BJ (cell line): Measurements from ENCODE around the gene STOX2. TPM values are rescaled to one million over a fixed set of nuclear protein-coding genes. Genes with fewer than 3 reads are reported as not detected.
A peak's percentile ranks its signal among the peaks of the same experiment; 100 is the strongest.

Experiments used
- CTCF ChIA-PET: fragments of 350-600 bp; formaldehyde crosslinking; extraction: SDS; loops from one replicate; lab custom pipeline; 2021; ENCODE audit warnings: antibody characterized with exemption, inconsistent platforms; lab: Yijun Ruan, JAX
- POLR2A ChIA-PET: fragments of 300-600 bp; sonication (Branson Sonifier 250); formaldehyde crosslinking; extraction: SDS; loops from one replicate; lab custom pipeline; 2021; ENCODE audit warnings: antibody characterized with exemption; lab: Charles Lee
- DNase-seq: peaks from one replicate; pipeline ENCODE4 v3.0.0-alpha.2; 2011; ENCODE audit warnings: low read depth
- H3K27me3 ChIP-seq: 2 replicates; pipeline ENCODE4 v1.6.0; 2011; ENCODE audit warnings: low read length; ENCODE audit not compliant: control insufficient read depth, insufficient read depth
- H3K36me3 ChIP-seq: 2 replicates; pipeline ENCODE4 v1.5.1; 2011; ENCODE audit warnings: low read length; ENCODE audit not compliant: control insufficient read depth, insufficient read depth
- H3K4me3 ChIP-seq: 2 replicates; pipeline ENCODE4 v1.5.1; 2011; ENCODE audit warnings: low read depth, mild to moderate bottlenecking, control low read depth, low read length
- polyA plus RNA-seq: library from polyadenylated mRNA; depleted of rRNA; stranded (reverse); fragments of >200 nt; gene quantifications from 2 replicates; pipeline ENCODE4 v1.2.3, GENCODE V29; 2011
- TF ChIP-seq, protein P1 (sequence below): IDR thresholded peaks from 2 replicates; pipeline ENCODE4 v1.5.1; 2011; ENCODE audit warnings: low read depth, mild to moderate bottlenecking, control low read depth, inconsistent platforms, low read length, moderate library complexity; ENCODE audit not compliant: insufficient read depth

Gene STOX2
- polyA plus RNA-seq, 1 experiment: 0.27 TPM

DNA sequence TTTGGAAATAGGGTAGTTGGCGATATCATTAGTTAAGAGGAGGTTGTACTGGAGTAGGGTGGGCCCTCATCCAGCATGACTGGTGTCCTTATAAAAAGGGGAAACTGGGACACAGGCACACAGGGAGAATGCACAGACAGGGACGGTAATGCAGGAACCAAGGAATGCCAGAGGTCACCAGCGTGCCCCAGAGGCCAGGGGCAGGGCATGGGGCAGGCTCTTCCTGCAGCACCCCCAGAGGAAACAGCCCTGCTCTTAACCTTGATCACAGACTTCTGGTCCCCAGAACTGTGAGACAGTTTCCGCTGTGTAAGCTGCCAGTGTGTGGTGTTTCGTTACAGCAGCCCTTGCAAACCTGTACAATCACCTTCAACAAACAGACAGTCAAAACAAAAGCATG is 15.9 kb upstream of the STOX2 start:
- H3K27me3 ChIP-seq: no peaks in the 10 kb centered on the region
- ChIA-PET CTCF (no interaction called here), POLR2A (no interaction called here)
- no peaks in the 10 kb centered on the region for H3K36me3 ChIP-seq
- TF ChIP-seq, protein P1, sequence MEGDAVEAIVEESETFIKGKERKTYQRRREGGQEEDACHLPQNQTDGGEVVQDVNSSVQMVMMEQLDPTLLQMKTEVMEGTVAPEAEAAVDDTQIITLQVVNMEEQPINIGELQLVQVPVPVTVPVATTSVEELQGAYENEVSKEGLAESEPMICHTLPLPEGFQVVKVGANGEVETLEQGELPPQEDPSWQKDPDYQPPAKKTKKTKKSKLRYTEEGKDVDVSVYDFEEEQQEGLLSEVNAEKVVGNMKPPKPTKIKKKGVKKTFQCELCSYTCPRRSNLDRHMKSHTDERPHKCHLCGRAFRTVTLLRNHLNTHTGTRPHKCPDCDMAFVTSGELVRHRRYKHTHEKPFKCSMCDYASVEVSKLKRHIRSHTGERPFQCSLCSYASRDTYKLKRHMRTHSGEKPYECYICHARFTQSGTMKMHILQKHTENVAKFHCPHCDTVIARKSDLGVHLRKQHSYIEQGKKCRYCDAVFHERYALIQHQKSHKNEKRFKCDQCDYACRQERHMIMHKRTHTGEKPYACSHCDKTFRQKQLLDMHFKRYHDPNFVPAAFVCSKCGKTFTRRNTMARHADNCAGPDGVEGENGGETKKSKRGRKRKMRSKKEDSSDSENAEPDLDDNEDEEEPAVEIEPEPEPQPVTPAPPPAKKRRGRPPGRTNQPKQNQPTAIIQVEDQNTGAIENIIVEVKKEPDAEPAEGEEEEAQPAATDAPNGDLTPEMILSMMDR: no peak
- DNase-seq: no peak
- no peak overlapping the region for H3K4me3 ChIP-seq

DNA sequence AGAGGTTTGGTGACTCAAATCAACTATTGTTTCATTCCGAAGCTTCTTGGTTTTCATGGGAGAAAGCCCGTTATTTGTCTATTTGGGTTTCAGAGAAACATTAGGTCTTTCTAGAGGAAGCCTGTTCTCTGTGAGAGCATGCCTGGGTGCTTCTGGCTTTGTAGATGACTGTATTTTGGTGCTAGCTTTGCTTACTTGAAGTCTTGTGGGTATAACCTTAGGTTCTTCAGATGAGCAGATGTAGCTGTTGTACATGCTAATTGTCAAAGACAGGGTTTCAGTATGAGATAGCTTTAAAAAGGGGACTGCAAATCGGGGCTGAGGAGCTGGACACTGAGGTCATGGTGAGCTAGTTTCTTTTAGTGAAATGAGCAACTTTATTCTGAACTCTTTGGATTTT is 7.9 kb upstream of the STOX2 start:
- Histone ChIP-seq H3K27me3 (no peaks in the 10 kb centered on the region), H3K4me3 (no peak overlapping the region), H3K36me3 (no peaks in the 10 kb centered on the region)
- TF ChIP-seq, protein P1: no peak
- ChIA-PET POLR2A (no interaction called here), CTCF (no interaction called here)
- no peak for DNase-seq

DNA sequence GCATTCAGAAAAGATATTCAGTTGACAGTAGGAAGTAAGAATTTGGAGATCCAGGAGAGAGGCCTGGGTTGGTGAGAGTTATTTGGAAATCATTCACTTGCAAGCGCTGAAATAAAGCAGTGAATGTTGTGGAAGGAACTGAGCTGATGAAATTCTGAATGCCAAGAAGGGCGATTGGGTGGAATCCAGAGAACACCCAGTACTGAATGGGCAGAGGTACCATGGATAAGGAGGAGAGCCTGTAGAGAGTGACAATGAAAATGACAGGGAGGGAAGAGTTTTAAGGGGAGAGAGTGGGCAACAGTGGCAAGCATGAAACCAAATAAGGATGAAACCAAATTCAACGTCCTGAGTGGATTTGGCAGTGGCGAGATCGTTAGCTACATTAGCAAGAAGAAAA is 6.7 kb upstream of the STOX2 start:
- Histone ChIP-seq H3K27me3 (no peaks in the 10 kb centered on the region), H3K36me3 (no peaks in the 10 kb centered on the region), H3K4me3 (no peak overlapping the region)
- POLR2A ChIA-PET: no interaction called here
- TF ChIP-seq, protein P1: no peak
- DNase-seq: no peak
- CTCF ChIA-PET: no interaction called here

DNA sequence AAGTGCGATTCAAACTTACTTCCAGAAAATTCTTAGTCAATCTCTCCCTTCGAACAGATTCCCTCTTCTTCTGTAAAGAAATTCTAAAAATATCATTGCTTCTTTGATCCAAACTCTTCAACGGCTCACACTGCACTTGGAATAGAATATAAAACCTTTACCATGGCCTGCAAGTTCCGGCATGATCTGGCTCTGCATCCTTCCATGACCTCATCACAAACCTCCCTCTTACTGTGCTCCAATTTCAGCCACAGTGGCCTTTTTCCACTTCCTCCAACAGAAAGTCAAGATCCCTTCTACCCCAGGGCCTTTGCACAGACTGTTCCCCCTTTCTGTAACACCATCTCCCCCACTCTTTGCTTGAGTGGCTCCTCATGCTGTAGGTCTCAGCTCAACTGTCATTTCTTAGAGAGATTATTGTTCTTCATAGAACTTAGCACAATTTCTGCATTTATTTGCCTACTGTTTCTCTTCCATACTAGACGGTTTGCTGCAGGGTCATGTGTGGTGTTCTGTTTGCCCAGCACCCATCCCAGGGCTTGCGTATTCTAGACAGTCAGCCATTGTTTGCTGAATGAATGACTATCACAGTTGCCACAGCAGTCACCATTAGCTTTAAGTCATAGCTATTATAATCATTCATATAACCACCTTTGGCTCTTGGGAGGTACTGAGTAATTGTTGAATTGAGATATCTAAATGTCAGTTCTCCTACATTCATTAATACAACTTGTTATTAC is 1.9 kb upstream of the STOX2 start:
- POLR2A ChIA-PET: no interaction called here
- TF ChIP-seq, protein P1: no peak
- DNase-seq: no peak
- Histone ChIP-seq H3K36me3 (no peaks in the 10 kb centered on the region), H3K27me3 (peaks cover 20% of the 10 kb centered on the region), H3K4me3 (no peak overlapping the region)
- CTCF ChIA-PET: no interaction called here

DNA sequence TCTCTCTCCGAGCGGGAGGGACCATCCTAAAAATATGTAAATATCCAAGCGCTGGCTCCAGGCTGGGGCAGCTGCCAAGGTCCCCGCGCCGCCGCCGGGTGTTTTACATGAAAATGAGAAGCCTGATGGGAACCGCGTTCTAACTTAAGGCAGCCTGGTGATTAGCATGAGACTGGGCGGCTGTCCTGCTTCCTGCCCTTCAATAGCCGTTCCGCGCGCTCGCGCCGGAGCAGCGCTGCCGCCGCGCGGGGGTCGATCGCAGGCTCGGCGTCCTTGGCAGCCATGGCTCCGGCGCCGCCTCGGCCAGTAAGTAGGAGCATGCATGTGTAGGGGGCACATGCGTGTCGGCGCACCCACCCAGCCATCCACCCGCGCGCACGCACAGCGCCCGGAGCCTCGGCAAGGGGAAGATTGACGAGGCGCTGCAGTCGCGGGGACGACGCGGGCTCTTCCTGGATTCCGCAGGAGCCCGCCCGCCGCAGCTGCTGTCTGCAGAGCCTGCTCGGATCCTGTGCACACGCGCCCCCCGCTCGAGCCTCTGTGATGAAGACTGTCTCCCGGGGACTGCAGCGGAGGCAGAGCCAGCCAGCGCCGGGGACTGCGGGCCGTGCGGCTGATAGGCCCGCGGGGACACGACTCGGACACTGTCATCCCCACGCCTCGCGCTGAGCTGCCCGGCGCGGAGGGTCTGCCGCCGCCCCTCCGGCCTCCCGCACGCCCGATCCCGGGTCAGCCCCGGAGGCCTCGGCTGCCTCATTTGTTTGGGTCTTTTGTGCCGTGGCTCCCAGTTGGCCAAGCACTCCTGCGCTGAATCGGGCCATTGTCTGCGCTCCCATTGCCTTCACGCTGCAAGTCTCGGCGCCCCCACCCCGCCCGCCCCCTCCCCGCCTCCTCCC is 734 bp downstream of the STOX2 start:
- Histone ChIP-seq H3K4me3 (peak overlapping the region; percentile 23), H3K27me3 (peaks cover 21% of the 10 kb centered on the region), H3K36me3 (no peaks in the 10 kb centered on the region)
- TF ChIP-seq, protein P1: no peak
- ChIA-PET CTCF (interaction anchor here (0.7 kb wide), 1 partner anchor 28 kb away, joined by 3 read pairs; no protein-coding TSS in a partner anchor), POLR2A (no interaction called here)
- DNase-seq: no peak
